ENCODE results near the gene HRAS. TPM values are rescaled to one million over a fixed set of nuclear protein-coding genes. Genes with fewer than 3 reads are reported as not detected.
"Not testable (repeated sequence)": the region's sequence is repeated elsewhere in the genome, so short reads cannot be mapped to it uniquely, and the experiment has no call there.

The HRAS gene
- total and polyA plus RNA-seq, 3 experiments from 2014 or later: 22.5 to 91.5 (median 86.9) TPM

GRCh38 chr11:576811-577610 lies 41.6 kb upstream of the HRAS start:
- Mint-ChIP-seq H3K9me3 (no peaks in the 10 kb centered on the region), H3K36me3 (peaks cover 0 to 23% (median 2%) of the 10 kb centered on the region in 3 donors), H3K4me3 (peak overlapping the region; percentile 83 to 93 (median 87)), H3K27me3 (peaks cover 8% of the 10 kb centered on the region in 2 donors), H3K4me1 (peaks cover 47 to 63% (median 52%) of the 10 kb centered on the region in 3 donors), H3K27ac (peak overlapping the region; percentile 61 to 95 (median 86))
- peak in 1 of 5 donors; percentile 27 for DNase-seq
- ChIA-PET CTCF (interaction anchor here (1.0 kb wide), 1 partner anchor 146 kb away, joined by 4 read pairs; no protein-coding TSS in a partner anchor), POLR2A (interaction anchor here (1.3 to 1.4 kb wide), 2 partner anchors 41 to 370 kb away, joined by 7 to 16 read pairs; partner anchors contain the start of genes BET1L, HRAS, LRRC56 and RIC8A)
- no peaks in the 10 kb centered on the region for H3K9me3 ChIP-seq (ENCODE audit: low read length)
- H3K27ac ChIP-seq (ENCODE audit: low read depth, low read length): peak overlapping the region; percentile 80
- H3K4me1 ChIP-seq (ENCODE audit: insufficient read depth, low read length): peaks cover 40% of the 10 kb centered on the region
- H3K27me3 ChIP-seq (ENCODE audit: insufficient read depth, low read length, poor library complexity, severe bottlenecking): no peaks in the 10 kb centered on the region
- H3K4me3 ChIP-seq (ENCODE audit: low read length): peak overlapping the region; percentile 81
- peaks cover 7% of the 10 kb centered on the region for H3K36me3 ChIP-seq (ENCODE audit: insufficient read depth, low read length)

GRCh38 chr11:575996-576768 lies 40.8 kb upstream of the HRAS start, which contains the start of gene PHRF1:
Gene PHRF1 (plus strand): TSS chr11:576470. CDS start chr11:581513, 5,043 bp downstream.
- POLR2A ChIA-PET: interaction anchor here (0.8 to 1.9 kb wide), 17 partner anchors 9 to 369 kb away, joined by 3 to 16 read pairs (median 4); partner anchors contain the start of genes BET1L, DEAF1, HRAS and IRF7
- H3K4me3 Mint-ChIP-seq: peak within 1 kb of the TSS; percentile 95 to 99 (median 97)
- Histone ChIP-seq H3K36me3 (ENCODE audit: insufficient read depth, low read length) (no peaks in the 10 kb centered on the region), H3K9me3 (ENCODE audit: low read length) (no peaks in the 10 kb centered on the region), H3K27me3 (ENCODE audit: insufficient read depth, low read length, poor library complexity, severe bottlenecking) (no peaks in the 10 kb centered on the region), H3K4me3 (ENCODE audit: low read length) (peak within 1 kb of the TSS; percentile 91), H3K4me1 (ENCODE audit: insufficient read depth, low read length) (peaks cover 40% of the 10 kb centered on the region), H3K27ac (ENCODE audit: low read depth, low read length) (peak within 1 kb of the TSS; percentile 81)
- peak within 1 kb of the TSS; percentile 95 to 99 (median 98) for H3K27ac Mint-ChIP-seq
- no peaks in the 10 kb centered on the region for H3K9me3 Mint-ChIP-seq
- CTCF ChIA-PET: interaction anchor here (0.7 to 1.7 kb wide), 6 partner anchors 11 to 40 kb away, joined by 3 to 11 read pairs (median 3); partner anchors contain the start of genes HRAS and IRF7
- H3K27me3 Mint-ChIP-seq: peaks cover 8% of the 10 kb centered on the region in 2 donors
- peaks cover 40 to 56% (median 51%) of the 10 kb centered on the region in 3 donors for H3K4me1 Mint-ChIP-seq
- H3K36me3 Mint-ChIP-seq: peaks cover 0 to 15% (median 2%) of the 10 kb centered on the region in 3 donors
- DNase-seq: peak; percentile 91 to 97 (median 96)

- POLR2A ChIA-PET: interaction anchor here (0.8 to 1.9 kb wide), 19 partner anchors 8 to 368 kb away, joined by 3 to 16 read pairs (median 4); partner anchors contain the start of genes BET1L, DEAF1, HRAS and IRF7
- peak overlapping the region in 7 of 8 donors; percentile 13 to 97 (median 75) for H3K27ac Mint-ChIP-seq
- Histone ChIP-seq H3K27ac (ENCODE audit: low read depth, low read length) (peak overlapping the region; percentile 43), H3K27me3 (ENCODE audit: insufficient read depth, low read length, poor library complexity, severe bottlenecking) (no peaks in the 10 kb centered on the region), H3K36me3 (ENCODE audit: insufficient read depth, low read length) (no peaks in the 10 kb centered on the region), H3K4me3 (ENCODE audit: low read length) (peak overlapping the region; percentile 55), H3K4me1 (ENCODE audit: insufficient read depth, low read length) (peaks cover 40% of the 10 kb centered on the region), H3K9me3 (ENCODE audit: low read length) (no peaks in the 10 kb centered on the region)
- H3K4me1 Mint-ChIP-seq: peaks cover 38 to 50% (median 46%) of the 10 kb centered on the region in 3 donors
- H3K36me3 Mint-ChIP-seq: peaks cover 0 to 13% (median 0%) of the 10 kb centered on the region in 3 donors
- peak overlapping the region; percentile 81 to 99 (median 87) for H3K4me3 Mint-ChIP-seq
- no peaks in the 10 kb centered on the region for H3K9me3 Mint-ChIP-seq
- CTCF ChIA-PET: interaction anchor here (0.7 to 1.7 kb wide), 6 partner anchors 10 to 41 kb away, joined by 3 to 11 read pairs (median 3); partner anchors contain the start of genes HRAS and IRF7
- no peak for DNase-seq
- H3K27me3 Mint-ChIP-seq: peaks cover 7 to 8% of the 10 kb centered on the region in 2 donors
Measured at GRCh38 chr11:575313-575995, 40.1 kb upstream of the HRAS start.

GRCh38 chr11:574632-575312 lies 39.4 kb upstream of the HRAS start:
- peaks cover 34% of the 10 kb centered on the region for H3K4me1 ChIP-seq (ENCODE audit: insufficient read depth, low read length)
- H3K36me3 ChIP-seq (ENCODE audit: insufficient read depth, low read length): no peaks in the 10 kb centered on the region
- H3K27ac ChIP-seq (ENCODE audit: low read depth, low read length): peak overlapping the region; percentile 43
- H3K27me3 ChIP-seq (ENCODE audit: insufficient read depth, low read length, poor library complexity, severe bottlenecking): no peaks in the 10 kb centered on the region
- peak overlapping the region in 7 of 8 donors; percentile 13 to 89 (median 65) for H3K27ac Mint-ChIP-seq
- H3K36me3 Mint-ChIP-seq: peaks cover 0 to 13% (median 0%) of the 10 kb centered on the region in 3 donors
- no peak for DNase-seq
- peaks cover 7 to 8% of the 10 kb centered on the region in 2 donors for H3K27me3 Mint-ChIP-seq
- H3K9me3 Mint-ChIP-seq: no peaks in the 10 kb centered on the region
- ChIA-PET POLR2A (interaction anchor here (0.9 to 1.9 kb wide), 5 partner anchors 10 to 235 kb away, joined by 3 to 11 read pairs (median 5); partner anchors contain the start of genes IRF7 and RPLP2), CTCF (interaction anchor here (1.7 kb wide), 1 partner anchor 9 kb away, joined by 11 read pairs; no protein-coding TSS in a partner anchor)
- H3K4me3 ChIP-seq (ENCODE audit: low read length): peak overlapping the region; percentile 55
- H3K9me3 ChIP-seq (ENCODE audit: low read length): no peaks in the 10 kb centered on the region
- H3K4me3 Mint-ChIP-seq: peak overlapping the region; percentile 66 to 91 (median 87)
- H3K4me1 Mint-ChIP-seq: peaks cover 36 to 47% (median 40%) of the 10 kb centered on the region in 3 donors

GRCh38 chr11:574031-574570 lies 38.7 kb upstream of the HRAS start:
- peak in 1 of 5 donors; percentile 25 for DNase-seq
- CTCF ChIA-PET; H3K36me3 Mint-ChIP-seq; H3K27me3 Mint-ChIP-seq; H3K36me3 ChIP-seq (ENCODE audit: insufficient read depth, low read length); H3K27me3 ChIP-seq (ENCODE audit: insufficient read depth, low read length, poor library complexity, severe bottlenecking); H3K9me3 Mint-ChIP-seq; POLR2A ChIA-PET; H3K9me3 ChIP-seq (ENCODE audit: low read length): not testable (repeated sequence)
- peak overlapping the region; percentile 43 for H3K27ac ChIP-seq (ENCODE audit: low read depth, low read length)
- H3K4me3 Mint-ChIP-seq: peak overlapping the region; percentile 66 to 91 (median 87)
- H3K4me3 ChIP-seq (ENCODE audit: low read length): peak overlapping the region; percentile 55
- peaks cover 30 to 42% (median 33%) of the 10 kb centered on the region in 3 donors for H3K4me1 Mint-ChIP-seq
- H3K27ac Mint-ChIP-seq: peak overlapping the region in 2 of 8 donors; percentile 29 to 65
- peaks cover 34% of the 10 kb centered on the region for H3K4me1 ChIP-seq (ENCODE audit: insufficient read depth, low read length)

- Mint-ChIP-seq H3K9me3 (no peaks in the 10 kb centered on the region), H3K36me3 (peaks cover 0 to 6% (median 0%) of the 10 kb centered on the region in 3 donors), H3K27me3 (peaks cover 7 to 8% of the 10 kb centered on the region in 2 donors), H3K27ac (no peak overlapping the region), H3K4me1 (peaks cover 24 to 36% (median 24%) of the 10 kb centered on the region in 3 donors), H3K4me3 (peak overlapping the region in 1 of 7 donors; percentile 74)
- peaks cover 28% of the 10 kb centered on the region for H3K4me1 ChIP-seq (ENCODE audit: insufficient read depth, low read length)
- DNase-seq: no peak
- ChIA-PET POLR2A (no interaction called here), CTCF (no interaction called here)
- no peaks in the 10 kb centered on the region for H3K36me3 ChIP-seq (ENCODE audit: insufficient read depth, low read length)
- no peaks in the 10 kb centered on the region for H3K9me3 ChIP-seq (ENCODE audit: low read length)
- H3K4me3 ChIP-seq (ENCODE audit: low read length): no peak overlapping the region
- no peaks in the 10 kb centered on the region for H3K27me3 ChIP-seq (ENCODE audit: insufficient read depth, low read length, poor library complexity, severe bottlenecking)
- H3K27ac ChIP-seq (ENCODE audit: low read depth, low read length): no peak overlapping the region
Measured at GRCh38 chr11:573146-573759, 37.9 kb upstream of the HRAS start.
